HUES64 (cell line): ENCODE results near the gene SRP68.
"Not testable (repeated sequence)": the region's sequence is repeated elsewhere in the genome, so short reads cannot be mapped to it uniquely, and the experiment has no call there.

Source experiments
- H3K27ac ChIP-seq: 2 replicates; pipeline ENCODE4 v1.7.0; 2013; ENCODE audit warnings: low read depth, low read length, inconsistent platforms
- H3K27me3 ChIP-seq: 2 replicates; pipeline ENCODE4 v1.6.1; 2013; ENCODE audit warnings: mild to moderate bottlenecking, low read length; ENCODE audit not compliant: insufficient read depth
- H3K36me3 ChIP-seq: 2 replicates; pipeline ENCODE4 v1.6.1; 2013; ENCODE audit warnings: mild to moderate bottlenecking, low read length; ENCODE audit not compliant: insufficient read depth
- H3K4me1 ChIP-seq: 2 replicates; pipeline ENCODE4 v1.6.1; 2013; ENCODE audit warnings: mild to moderate bottlenecking, low read length, moderate library complexity; ENCODE audit not compliant: insufficient read depth
- H3K4me3 ChIP-seq: 2 replicates; pipeline ENCODE4 v1.5.1; 2013; ENCODE audit warnings: mild to moderate bottlenecking, low read length, moderate library complexity
- H3K9ac ChIP-seq: 2 replicates; pipeline ENCODE4 v1.6.1; 2013; ENCODE audit warnings: mild to moderate bottlenecking, low read depth, low read length
- H3K9me3 ChIP-seq: 2 replicates; pipeline ENCODE4 v1.6.1; 2013; ENCODE audit warnings: low read depth, low read length; ENCODE audit not compliant: insufficient read depth
- WGBS: fragments of 150-250, 120-280 bp; methylation state at CpG from one replicate; pipeline ENCODE4 v1.1.7; 2013; ENCODE audit warnings: missing lambda C conversion rate; 5-methylcytosine and 5-hydroxymethylcytosine counted together

Gene SRP68

GRCh38 chr17:76074390-76075363 lies 2.4 kb upstream of the SRP68 start, which contains the start of gene GALR2:
Gene GALR2, plus strand, starts transcription at chr17:76074781. Its CDS starts 103 bp downstream, at chr17:76074884.
- peaks cover 66% of the 10 kb centered on the region for H3K27me3 ChIP-seq
- peaks cover 10% of the 10 kb centered on the region for H3K4me1 ChIP-seq
- 0 out of 2 replicates have a peak, but pooled peaks cover 2% of the 10 kb centered on the region for H3K36me3 ChIP-seq
- H3K4me3 ChIP-seq = peak within 1 kb of the TSS; percentile 39
- no peak within 1 kb of the TSS for H3K9ac ChIP-seq
- WGBS = 3% methylated on average over 92 of the region's 92 CpGs
- H3K9me3 ChIP-seq = no peaks in the 10 kb centered on the region
- no peak within 1 kb of the TSS for H3K27ac ChIP-seq

- peak overlapping the region; percentile 44; the same call in 1 of the 2 replicates for H3K27ac ChIP-seq
- H3K4me1 ChIP-seq = 0 out of 2 replicates have a peak, but pooled peaks cover 4% of the 10 kb centered on the region
- peaks cover 36% of the 10 kb centered on the region for H3K27me3 ChIP-seq
- peak overlapping the region; percentile 81 for H3K9ac ChIP-seq
- peaks cover 22% of the 10 kb centered on the region for H3K36me3 ChIP-seq
- 27% methylated on average over 15 of the region's 15 CpGs for WGBS
- H3K9me3 ChIP-seq = no peaks in the 10 kb centered on the region
- peak overlapping the region; percentile 86 for H3K4me3 ChIP-seq
Measured at GRCh38 chr17:76071531-76072147, 678 bp downstream of the SRP68 start.

GRCh38 chr17:76065775-76066174 lies 6.5 kb downstream of the SRP68 start:
- WGBS = 97% methylated on average over 4 of the region's 4 CpGs

GRCh38 chr17:76063875-76064546 lies 8.3 kb downstream of the SRP68 start:
- 94% methylated on average over 15 of the region's 15 CpGs for WGBS
- Histone ChIP-seq H3K4me3 (no peak overlapping the region), H3K4me1 (no peaks in the 10 kb centered on the region), H3K27me3 (no peaks in the 10 kb centered on the region), H3K9me3 (no peaks in the 10 kb centered on the region), H3K9ac (no peak overlapping the region), H3K36me3 (peaks cover 89% of the 10 kb centered on the region), H3K27ac (no peak overlapping the region)

More at GRCh38 chr17:76065775-76066174, 6.5 kb downstream of the SRP68 start:
- H3K9me3 ChIP-seq = no peaks in the 10 kb centered on the region
- no peak overlapping the region for H3K9ac ChIP-seq
- H3K36me3 ChIP-seq = peaks cover 75% of the 10 kb centered on the region
- H3K4me1 ChIP-seq = no peaks in the 10 kb centered on the region
- H3K4me3 ChIP-seq = no peak overlapping the region
- H3K27me3 ChIP-seq = no peaks in the 10 kb centered on the region
- H3K27ac ChIP-seq = no peak overlapping the region

GRCh38 chr17:76058264-76058663 lies 14.1 kb downstream of the SRP68 start:
- 96% methylated on average over 6 of the region's 6 CpGs for WGBS
- H3K27ac ChIP-seq = not testable (repeated sequence)

GRCh38 chr17:76056882-76057281 lies 15.4 kb downstream of the SRP68 start:
- H3K9me3 ChIP-seq = no peaks in the 10 kb centered on the region
- no peak overlapping the region for H3K4me3 ChIP-seq
- no peak overlapping the region for H3K9ac ChIP-seq
- H3K27ac ChIP-seq = no peak overlapping the region
- H3K27me3 ChIP-seq = no peaks in the 10 kb centered on the region
- 0 out of 2 replicates have a peak, but pooled peaks cover 8% of the 10 kb centered on the region for H3K4me1 ChIP-seq
- WGBS = 89% methylated on average over 3 of the region's 3 CpGs
- H3K36me3 ChIP-seq = peaks cover 85% of the 10 kb centered on the region

More at GRCh38 chr17:76058264-76058663, 14.1 kb downstream of the SRP68 start:
- not testable (repeated sequence) for H3K27me3 ChIP-seq, H3K9me3 ChIP-seq, H3K4me1 ChIP-seq, H3K4me3 ChIP-seq, H3K9ac ChIP-seq
- H3K36me3 ChIP-seq = peaks cover 86% of the 10 kb centered on the region

GRCh38 chr17:76054112-76054476 lies 18.2 kb downstream of the SRP68 start:
- no peak overlapping the region for H3K27ac ChIP-seq
- H3K9me3 ChIP-seq = no peaks in the 10 kb centered on the region
- H3K27me3 ChIP-seq = no peaks in the 10 kb centered on the region
- H3K36me3 ChIP-seq = peaks cover 87% of the 10 kb centered on the region
- H3K4me3 ChIP-seq = no peak overlapping the region
- 95% methylated on average over 4 of the region's 4 CpGs for WGBS
- no peak overlapping the region for H3K9ac ChIP-seq
- 0 out of 2 replicates have a peak, but pooled peaks cover 8% of the 10 kb centered on the region for H3K4me1 ChIP-seq

GRCh38 chr17:76053246-76054111 lies 18.8 kb downstream of the SRP68 start:
- 94% methylated on average over 17 of the region's 17 CpGs for WGBS
- no peaks in the 10 kb centered on the region for H3K9me3 ChIP-seq
- H3K4me3 ChIP-seq = no peak overlapping the region
- peaks cover 87% of the 10 kb centered on the region for H3K36me3 ChIP-seq
- no peak overlapping the region for H3K27ac ChIP-seq
- H3K27me3 ChIP-seq = no peaks in the 10 kb centered on the region
- H3K9ac ChIP-seq = no peak overlapping the region
- H3K4me1 ChIP-seq = 0 out of 2 replicates have a peak, but pooled peaks cover 8% of the 10 kb centered on the region

GRCh38 chr17:76051561-76051960 lies 20.8 kb downstream of the SRP68 start:
- no peak overlapping the region for H3K9ac ChIP-seq
- peaks cover 85% of the 10 kb centered on the region for H3K36me3 ChIP-seq
- 0 out of 2 replicates have a peak, but pooled peaks cover 8% of the 10 kb centered on the region for H3K4me1 ChIP-seq
- H3K27me3 ChIP-seq = no peaks in the 10 kb centered on the region
- H3K27ac ChIP-seq = no peak overlapping the region
- no peaks in the 10 kb centered on the region for H3K9me3 ChIP-seq
- WGBS = 91% methylated on average over 4 of the region's 6 CpGs
- H3K4me3 ChIP-seq = no peak overlapping the region
